HepG2 (cell line): ENCODE data around the gene DACT2. TPM values are rescaled to one million over a fixed set of nuclear protein-coding genes. Genes with fewer than 3 reads are reported as not detected.

ENCODE experiments used
- ATAC-seq: fragments of 200-7000 bp; cut with Tn5 transposase; 3 replicates; pipeline ENCODE4 v1.9.1; 2020; ENCODE audit warnings: mild to moderate bottlenecking, moderate library complexity
- BruUV-seq: library from RNA; stranded (reverse); fragments of 400-500 nt; replicated peaks from 2 replicates; lab custom pipeline; 2021; lab: Mats Ljungman, UMichigan
- CTCF ChIA-PET: fragments of 300-600 bp; formaldehyde crosslinking; extraction: SDS; loops from one replicate; lab custom pipeline; 2021; ENCODE audit warnings: low total read pairs, inconsistent platforms, low intra/inter-chr PET ratio; lab: Yijun Ruan, JAX
- POLR2A ChIA-PET: fragments of 350-600 bp; sonication (Branson Sonifier 250); formaldehyde crosslinking; loops from one replicate; lab custom pipeline; 2020; ENCODE audit warnings: antibody characterized with exemption, inconsistent platforms; lab: Yijun Ruan, JAX
- DNase-seq: peaks from one replicate; pipeline ENCODE4 v3.0.0-alpha.2; 2015; ENCODE audit warnings: low spot score
- FAIRE-seq: peaks from 3 replicates; lab custom pipeline; 2011; peaks lifted over from hg19 to GRCh38; lab: Jason Lieb, UNC
- H2AFZ ChIP-seq: one replicate; pipeline ENCODE4 v1.6.1; 2011; ENCODE audit warnings: low read length, inconsistent platforms
- H3K27ac ChIP-seq: fragments of 300-600 bp; 3 replicates; pipeline ENCODE4 v1.8.0; 2011; ENCODE audit warnings: mixed run types, mild to moderate bottlenecking, mixed read lengths, low read length, inconsistent platforms; ENCODE audit not compliant: insufficient read depth; ENCODE audit errors: extremely low read length
- H3K27me3 ChIP-seq, 2 experiments: fragments of 200-600 bp in 1 of 2; 2 replicates in 1 of 2; 3 replicates in 1 of 2; pipeline versions ENCODE4 v1.6.0 to v1.8.0; 2011; ENCODE audit warnings: low read length in 2 of 2, mild to moderate bottlenecking in 2 of 2, moderate library complexity in 2 of 2, inconsistent platforms in 1 of 2; ENCODE audit not compliant: insufficient read depth in 2 of 2, control insufficient read depth in 1 of 2
- H3K36me3 ChIP-seq, 2 experiments: fragments of 200-600 bp in 1 of 2; replicated peaks in 1 of 2; 2 replicates in 1 of 2; 3 replicates in 1 of 2; pipeline versions ENCODE4 v1.5.1 to v1.8.0; 2011; ENCODE audit warnings: low read length in 2 of 2, inconsistent platforms in 1 of 2; ENCODE audit not compliant: insufficient read depth in 2 of 2, control insufficient read depth in 1 of 2
- H3K4me1 ChIP-seq: 2 replicates; pipeline ENCODE4 v1.5.1; 2012; ENCODE audit warnings: low read length, inconsistent platforms; ENCODE audit not compliant: insufficient read depth
- H3K4me2 ChIP-seq: 2 replicates; pipeline ENCODE4 v1.6.0; 2011; ENCODE audit warnings: low read depth, low read length, inconsistent platforms
- H3K4me3 ChIP-seq, 3 experiments: fragments of 200-600 bp in 1 of 3; sonication (generic), shearing (Covaris generic) in 1 of 3; replicated peaks in 1 of 3; 2 replicates each; pipeline ENCODE4 v1.5.1; 2011 to 2016; ENCODE audit warnings: low read length in 3 of 3, inconsistent platforms in 2 of 3, low read depth in 2 of 3, mild to moderate bottlenecking in 2 of 3, control low read depth in 1 of 3, mixed read lengths in 1 of 3; ENCODE audit not compliant: insufficient read depth in 1 of 3
- H3K79me2 ChIP-seq: one replicate; pipeline ENCODE4 v1.6.1; 2011; ENCODE audit warnings: low read length, inconsistent platforms; ENCODE audit not compliant: insufficient read depth
- H3K9ac ChIP-seq: 2 replicates; pipeline ENCODE4 v1.6.0; 2011; ENCODE audit warnings: mild to moderate bottlenecking, low read depth, low read length, inconsistent platforms; ENCODE audit not compliant: insufficient read depth
- H3K9me3 ChIP-seq: 2 replicates; pipeline ENCODE4 v1.5.1; 2012; ENCODE audit warnings: mild to moderate bottlenecking, low read length
- H4K20me1 ChIP-seq: 2 replicates; pipeline ENCODE4 v1.6.0; 2011; ENCODE audit warnings: inconsistent platforms, mild to moderate bottlenecking, low read length, moderate library complexity; ENCODE audit not compliant: insufficient read depth
- ADNP ChIP-seq: sonication (generic); formaldehyde crosslinking; IDR thresholded peaks from 2 replicates; pipeline ENCODE4 v1.4.0; 2020; ENCODE audit warnings: missing genetic modification reagents
- ETV5 ChIP-seq: IDR thresholded peaks from 2 replicates; pipeline ENCODE4 v1.6.1; 2018; ENCODE audit warnings: missing biosample characterization, missing genetic modification reagents, inconsistent platforms, borderline replicate concordance
- FOXC1 ChIP-seq: sonication (generic); formaldehyde crosslinking; IDR thresholded peaks from 2 replicates; pipeline ENCODE4 v1.8.0; 2022; ENCODE audit warnings: mild to moderate bottlenecking, missing genetic modification reagents, borderline replicate concordance
- NCOA1 ChIP-seq: sonication (generic); formaldehyde crosslinking; IDR thresholded peaks from 2 replicates; pipeline ENCODE4 v1.9.0; 2021; ENCODE audit warnings: missing genetic modification reagents
- NFIB ChIP-seq: sonication (generic); formaldehyde crosslinking; IDR thresholded peaks from 2 replicates; pipeline ENCODE4 v1.9.0; 2021; ENCODE audit warnings: missing genetic modification reagents, mild to moderate bottlenecking, borderline replicate concordance
- PRMT3 ChIP-seq: sonication (generic); formaldehyde crosslinking; IDR thresholded peaks from 2 replicates; pipeline ENCODE4 v1.8.1; 2022; ENCODE audit warnings: low read depth, mild to moderate bottlenecking, moderate library complexity, missing genetic modification reagents, borderline replicate concordance
- SPEN ChIP-seq: sonication (generic); formaldehyde crosslinking; IDR thresholded peaks from 2 replicates; pipeline ENCODE4 v1.5.1; 2020; ENCODE audit warnings: low read depth, mild to moderate bottlenecking, missing genetic modification reagents
- ZNF350 ChIP-seq: sonication (generic); formaldehyde crosslinking; IDR thresholded peaks from 2 replicates; pipeline ENCODE4 v1.4.0; 2020; ENCODE audit warnings: mild to moderate bottlenecking, low read depth, missing genetic modification reagents, borderline replicate concordance
- ZNF768 ChIP-seq: sonication (generic); formaldehyde crosslinking; IDR thresholded peaks from 2 replicates; pipeline ENCODE4 v1.4.0; 2020; ENCODE audit warnings: missing genetic modification reagents
- ZNF841 ChIP-seq: sonication (generic); formaldehyde crosslinking; IDR thresholded peaks from 2 replicates; pipeline ENCODE4 v1.8.1; 2023; ENCODE audit warnings: missing genetic modification reagents, borderline replicate concordance
- WGBS: methylation state at CpG from one replicate; pipeline ENCODE4 v1.1.6; 2017; ENCODE audit warnings: low lambda C conversion rate; 5-methylcytosine and 5-hydroxymethylcytosine counted together
- in situ Hi-C: cut with HindIII; loops from 2 replicates; pipeline ENCODE4 v1.10.0; 2017; ENCODE audit warnings: low pct_unique_long_range_greater_than_20kb; ENCODE audit not compliant: extremely low pct_ligation_motif_present
- intact Hi-C: fragments of 100-400 bp; cut with micrococcal nuclease; formaldehyde crosslinking; loops from one replicate; pipeline ENCODE4 v1.10.0; 2022; ENCODE audit not compliant: unreplicated experiment
- polyA plus RNA-seq, 8 experiments: library from polyadenylated mRNA; depleted of rRNA in 3 of 8; stranded (reverse) in 7 of 8; unstranded in 1 of 8; fragments of >200 nt; fragmentation: Illumina TruSeq in 4 of 8; extraction: Trizol in 4 of 8; gene quantifications; 2 replicates each; pipeline versions ENCODE4 v1.2.1 to v1.2.3, GENCODE V29; 2011 to 2016; ENCODE audit warnings: low read depth in 4 of 8, missing spikeins in 1 of 8, mixed read lengths in 1 of 8; ENCODE audit not compliant: insufficient read depth in 1 of 8
- total RNA-seq, 5 experiments: library from RNA; depleted of rRNA; stranded (reverse); fragments of >200 nt; fragmentation: Illumina TruSeq; extraction: Trizol; gene quantifications; 2 replicates each; pipeline ENCODE4 v1.2.3, GENCODE V29; 2016; ENCODE audit warnings: low read depth in 1 of 5
- TF ChIP-seq, protein P1 (sequence below): sonication (generic); formaldehyde crosslinking; IDR thresholded peaks from 2 replicates; pipeline ENCODE4 v1.4.0; 2020; ENCODE audit warnings: missing genetic modification reagents, borderline replicate concordance
- TF ChIP-seq, protein P2 (sequence below): sonication (generic); formaldehyde crosslinking; IDR thresholded peaks from 2 replicates; pipeline ENCODE4 v1.5.0; 2020; ENCODE audit warnings: missing genetic modification reagents
- TF ChIP-seq, protein P3 (sequence below): sonication (generic); formaldehyde crosslinking; IDR thresholded peaks from 2 replicates; pipeline ENCODE4 v1.5.0; 2020; ENCODE audit warnings: mild to moderate bottlenecking, missing genetic modification reagents
- TF ChIP-seq, protein P4 (sequence below): sonication (generic); formaldehyde crosslinking; IDR thresholded peaks from 2 replicates; pipeline ENCODE4 v1.5.1; 2020; ENCODE audit warnings: mild to moderate bottlenecking, moderate library complexity, missing genetic modification reagents
- TF ChIP-seq, protein P5 (sequence below): sonication (generic); IDR thresholded peaks from 2 replicates; pipeline ENCODE4 v1.6.1; 2016; ENCODE audit warnings: low read depth, borderline replicate concordance

DACT2 gene
- total and polyA plus RNA-seq, 2 of the 13 experiments (the other 11 are each of a cell fraction or from before 2014, with no cell fraction given) = 0.15 TPM; not detected in 1

DNA sequence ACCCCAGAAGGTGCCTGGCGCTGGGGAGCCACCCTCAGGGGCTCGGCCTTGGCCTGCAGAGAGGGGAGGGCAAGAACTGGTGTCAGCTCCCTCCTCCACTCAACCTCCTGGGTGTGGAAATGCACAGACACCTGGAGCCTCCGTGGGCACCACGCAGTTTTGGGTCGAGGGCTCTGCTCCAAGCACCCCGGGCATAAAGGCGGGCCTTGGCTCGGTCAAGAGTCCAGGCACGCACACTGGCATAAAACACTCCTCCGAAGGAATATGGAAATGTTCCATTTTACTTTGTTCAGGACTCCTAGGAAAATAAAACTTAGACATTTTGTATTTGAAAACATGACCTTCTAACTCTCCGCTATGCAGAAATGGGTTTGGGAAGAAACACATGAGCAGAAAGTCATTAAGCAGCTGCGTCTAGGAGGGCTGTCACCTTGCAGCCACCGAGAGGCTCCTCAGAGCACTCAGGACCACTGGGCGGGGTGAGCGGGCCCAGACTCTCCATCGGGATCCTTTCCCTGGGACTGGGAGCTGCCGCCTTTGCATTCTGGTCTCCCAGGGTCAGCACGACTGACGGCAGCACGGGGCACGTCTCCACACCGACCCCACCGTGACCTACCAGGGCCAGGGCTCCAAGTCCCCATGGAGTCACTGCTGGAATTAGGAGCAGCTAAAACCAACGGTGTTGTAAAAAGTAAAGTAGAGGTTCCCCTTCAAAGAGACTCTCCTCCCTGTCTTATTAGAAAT, 46.0 kb upstream of the DACT2 start:
- Histone ChIP-seq H3K4me1 (peaks cover 5% of the 10 kb centered on the region; the same call in 1 of the 2 replicates), H3K9ac (no peak overlapping the region), H4K20me1 (no peaks in the 10 kb centered on the region), H2AFZ (no peak overlapping the region), H3K4me2 (no peak overlapping the region), H3K9me3 (no peaks in the 10 kb centered on the region), H3K27ac (no peak overlapping the region), H3K36me3 (no peaks in the 10 kb centered on the region), H3K4me3 (no peak overlapping the region), H3K79me2 (no peaks in the 10 kb centered on the region), H3K27me3 (peaks cover 7 to 51% of the 10 kb centered on the region in 2 experiments; a peak in 4 of 5 replicates)
- no peak for DNase-seq
- TF ChIP-seq, protein P1, sequence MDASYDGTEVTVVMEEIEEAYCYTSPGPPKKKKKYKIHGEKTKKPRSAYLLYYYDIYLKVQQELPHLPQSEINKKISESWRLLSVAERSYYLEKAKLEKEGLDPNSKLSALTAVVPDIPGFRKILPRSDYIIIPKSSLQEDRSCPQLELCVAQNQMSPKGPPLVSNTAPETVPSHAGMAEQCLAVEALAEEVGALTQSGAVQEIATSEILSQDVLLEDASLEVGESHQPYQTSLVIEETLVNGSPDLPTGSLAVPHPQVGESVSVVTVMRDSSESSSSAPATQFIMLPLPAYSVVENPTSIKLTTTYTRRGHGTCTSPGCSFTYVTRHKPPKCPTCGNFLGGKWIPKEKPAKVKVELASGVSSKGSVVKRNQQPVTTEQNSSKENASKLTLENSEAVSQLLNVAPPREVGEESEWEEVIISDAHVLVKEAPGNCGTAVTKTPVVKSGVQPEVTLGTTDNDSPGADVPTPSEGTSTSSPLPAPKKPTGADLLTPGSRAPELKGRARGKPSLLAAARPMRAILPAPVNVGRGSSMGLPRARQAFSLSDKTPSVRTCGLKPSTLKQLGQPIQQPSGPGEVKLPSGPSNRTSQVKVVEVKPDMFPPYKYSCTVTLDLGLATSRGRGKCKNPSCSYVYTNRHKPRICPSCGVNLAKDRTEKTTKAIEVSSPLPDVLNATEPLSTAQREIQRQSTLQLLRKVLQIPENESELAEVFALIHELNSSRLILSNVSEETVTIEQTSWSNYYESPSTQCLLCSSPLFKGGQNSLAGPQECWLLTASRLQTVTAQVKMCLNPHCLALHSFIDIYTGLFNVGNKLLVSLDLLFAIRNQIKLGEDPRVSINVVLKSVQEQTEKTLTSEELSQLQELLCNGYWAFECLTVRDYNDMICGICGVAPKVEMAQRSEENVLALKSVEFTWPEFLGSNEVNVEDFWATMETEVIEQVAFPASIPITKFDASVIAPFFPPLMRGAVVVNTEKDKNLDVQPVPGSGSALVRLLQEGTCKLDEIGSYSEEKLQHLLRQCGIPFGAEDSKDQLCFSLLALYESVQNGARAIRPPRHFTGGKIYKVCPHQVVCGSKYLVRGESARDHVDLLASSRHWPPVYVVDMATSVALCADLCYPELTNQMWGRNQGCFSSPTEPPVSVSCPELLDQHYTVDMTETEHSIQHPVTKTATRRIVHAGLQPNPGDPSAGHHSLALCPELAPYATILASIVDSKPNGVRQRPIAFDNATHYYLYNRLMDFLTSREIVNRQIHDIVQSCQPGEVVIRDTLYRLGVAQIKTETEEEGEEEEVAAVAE (CRISPR knock-in tag) = no peak
- TF ChIP-seq, protein P2, sequence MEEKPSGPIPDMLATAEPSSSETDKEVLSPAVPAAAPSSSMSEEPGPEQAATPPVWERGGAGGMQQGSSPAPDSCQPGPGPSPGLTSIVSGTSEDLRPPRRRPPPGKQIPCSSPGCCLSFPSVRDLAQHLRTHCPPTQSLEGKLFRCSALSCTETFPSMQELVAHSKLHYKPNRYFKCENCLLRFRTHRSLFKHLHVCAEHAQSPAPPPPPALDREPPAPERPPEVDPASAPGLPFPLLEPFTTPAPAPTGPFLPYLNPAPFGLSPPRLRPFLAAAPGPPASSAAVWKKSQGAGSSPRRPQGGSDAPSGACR (CRISPR knock-in tag) = no peak
- TF ChIP-seq, protein P3, sequence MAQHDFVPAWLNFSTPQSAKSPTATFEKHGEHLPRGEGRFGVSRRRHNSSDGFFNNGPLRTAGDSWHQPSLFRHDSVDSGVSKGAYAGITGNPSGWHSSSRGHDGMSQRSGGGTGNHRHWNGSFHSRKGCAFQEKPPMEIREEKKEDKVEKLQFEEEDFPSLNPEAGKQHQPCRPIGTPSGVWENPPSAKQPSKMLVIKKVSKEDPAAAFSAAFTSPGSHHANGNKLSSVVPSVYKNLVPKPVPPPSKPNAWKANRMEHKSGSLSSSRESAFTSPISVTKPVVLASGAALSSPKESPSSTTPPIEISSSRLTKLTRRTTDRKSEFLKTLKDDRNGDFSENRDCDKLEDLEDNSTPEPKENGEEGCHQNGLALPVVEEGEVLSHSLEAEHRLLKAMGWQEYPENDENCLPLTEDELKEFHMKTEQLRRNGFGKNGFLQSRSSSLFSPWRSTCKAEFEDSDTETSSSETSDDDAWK (CRISPR knock-in tag) = no peak
- TF ChIP-seq, protein P4, sequence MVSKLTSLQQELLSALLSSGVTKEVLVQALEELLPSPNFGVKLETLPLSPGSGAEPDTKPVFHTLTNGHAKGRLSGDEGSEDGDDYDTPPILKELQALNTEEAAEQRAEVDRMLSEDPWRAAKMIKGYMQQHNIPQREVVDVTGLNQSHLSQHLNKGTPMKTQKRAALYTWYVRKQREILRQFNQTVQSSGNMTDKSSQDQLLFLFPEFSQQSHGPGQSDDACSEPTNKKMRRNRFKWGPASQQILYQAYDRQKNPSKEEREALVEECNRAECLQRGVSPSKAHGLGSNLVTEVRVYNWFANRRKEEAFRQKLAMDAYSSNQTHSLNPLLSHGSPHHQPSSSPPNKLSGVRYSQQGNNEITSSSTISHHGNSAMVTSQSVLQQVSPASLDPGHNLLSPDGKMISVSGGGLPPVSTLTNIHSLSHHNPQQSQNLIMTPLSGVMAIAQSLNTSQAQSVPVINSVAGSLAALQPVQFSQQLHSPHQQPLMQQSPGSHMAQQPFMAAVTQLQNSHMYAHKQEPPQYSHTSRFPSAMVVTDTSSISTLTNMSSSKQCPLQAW (CRISPR knock-in tag) = no peak
- TF ChIP-seq, protein P5, sequence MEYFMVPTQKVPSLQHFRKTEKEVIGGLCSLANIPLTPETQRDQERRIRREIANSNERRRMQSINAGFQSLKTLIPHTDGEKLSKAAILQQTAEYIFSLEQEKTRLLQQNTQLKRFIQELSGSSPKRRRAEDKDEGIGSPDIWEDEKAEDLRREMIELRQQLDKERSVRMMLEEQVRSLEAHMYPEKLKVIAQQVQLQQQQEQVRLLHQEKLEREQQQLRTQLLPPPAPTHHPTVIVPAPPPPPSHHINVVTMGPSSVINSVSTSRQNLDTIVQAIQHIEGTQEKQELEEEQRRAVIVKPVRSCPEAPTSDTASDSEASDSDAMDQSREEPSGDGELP = no peak
- TF ChIP-seq PRMT3 (CRISPR knock-in tag) (no peak), ZNF768 (CRISPR knock-in tag) (no peak), NCOA1 (CRISPR knock-in tag) (no peak), NFIB (CRISPR knock-in tag) (no peak), ZNF841 (CRISPR knock-in tag) (no peak), ADNP (CRISPR knock-in tag) (no peak), FOXC1 (CRISPR knock-in tag) (no peak), SPEN (CRISPR knock-in tag) (no peak), ETV5 (CRISPR knock-in tag) (no peak), ZNF350 (CRISPR knock-in tag) (no peak)
- 37% methylated on average over 20 of the region's 24 CpGs for WGBS
- BruUV-seq = no TSS peak
- intact Hi-C loops = no loop called here
- ChIA-PET POLR2A (no interaction called here), CTCF (no interaction called here)
- in situ Hi-C loops = no loop called here
- FAIRE-seq = no peak
- no peak for ATAC-seq
